HCT116 (cell line): Measurements from ENCODE around the gene GRID2. TPM values are rescaled to one million over a fixed set of nuclear protein-coding genes. Genes with fewer than 3 reads are reported as not detected.

Experiments
- ATAC-seq: fragments of 200-7000 bp; cut with Tn5 transposase; 2 replicates; pipeline ENCODE4 v1.9.1; 2020; ENCODE audit warnings: mild to moderate bottlenecking, moderate library complexity
- BruUV-seq: library from RNA; stranded (reverse); fragments of 400-500 nt; replicated peaks from 2 replicates; lab custom pipeline; 2021; lab: Mats Ljungman, UMichigan
- CTCF ChIA-PET: fragments of 300-600 bp; sonication (Branson Sonifier 250); formaldehyde crosslinking; loops from one replicate; lab custom pipeline; 2021; ENCODE audit warnings: antibody characterized with exemption; lab: Charles Lee
- POLR2A ChIA-PET: fragments of 300-600, 350-600 bp; sonication (Branson Sonifier 250); formaldehyde crosslinking; loops from one replicate; lab custom pipeline; 2021; ENCODE audit warnings: antibody characterized with exemption; lab: Charles Lee
- RAD21 ChIA-PET, 2 experiments: fragments of 300-600 bp; sonication (Branson Sonifier 250); formaldehyde crosslinking; loops; one replicate each; lab custom pipeline; 2023; ENCODE audit warnings: low total read pairs in 2 of 2; ENCODE audit not compliant: uncharacterized antibody in 2 of 2, unreplicated experiment in 2 of 2, low non-redundant PET in 1 of 2; lab: Charles Lee
- DNase-seq: peaks from one replicate; pipeline ENCODE4 v3.0.0-alpha.2; 2010; ENCODE audit warnings: low read depth, low spot score
- H2AFZ ChIP-seq: fragments of 200-600 bp; shearing (Covaris generic), sonication (generic); 2 replicates; pipeline ENCODE4 v1.6.1; 2017; ENCODE audit warnings: low read depth, mixed run types, mixed read lengths, antibody characterized with exemption, low read length; ENCODE audit not compliant: poor library complexity, severe bottlenecking
- H3K27ac ChIP-seq: 2 replicates; pipeline ENCODE4 v1.5.1; 2012; ENCODE audit warnings: low read depth, low read length
- H3K27me3 ChIP-seq: fragments of 200-600 bp; sonication (generic); 2 replicates; pipeline ENCODE4 v1.6.1; 2016; ENCODE audit warnings: mixed run types, low read length, mixed read lengths; ENCODE audit not compliant: insufficient read depth
- H3K36me3 ChIP-seq, 2 experiments: fragments of 200-500 bp in 1 of 2; fragments of 200-600 bp in 1 of 2; sonication (Bioruptor generic) in 1 of 2; sonication (generic) in 1 of 2; 2 replicates each; pipeline versions ENCODE4 v1.5.1 to v1.6.1; 2014 to 2016; ENCODE audit warnings: low read length in 2 of 2, inconsistent platforms in 1 of 2, mixed read lengths in 1 of 2, mixed run types in 1 of 2; ENCODE audit not compliant: insufficient read depth in 2 of 2, control insufficient read depth in 1 of 2
- H3K4me1 ChIP-seq, 2 experiments: fragments of 200-600 bp in 1 of 2; sonication (generic) in 1 of 2; 2 replicates each; pipeline versions ENCODE4 v1.5.1 to v1.6.1; 2012 to 2017; ENCODE audit warnings: low read length in 2 of 2, inconsistent platforms in 1 of 2, mild to moderate bottlenecking in 1 of 2, mixed read lengths in 1 of 2, mixed run types in 1 of 2, moderate library complexity in 1 of 2; ENCODE audit not compliant: insufficient read depth in 2 of 2, control insufficient read depth in 1 of 2
- H3K4me2 ChIP-seq: fragments of 200-600 bp; sonication (generic); 2 replicates; pipeline ENCODE4 v1.6.1; 2017; ENCODE audit warnings: mixed run types, low read length, mixed read lengths
- H3K4me3 ChIP-seq, 2 experiments: fragments of 200-600 bp in 1 of 2; sonication (generic) in 1 of 2; replicated peaks in 1 of 2; 2 replicates each; pipeline ENCODE4 v1.5.1; 2011 to 2016; ENCODE audit warnings: low read length in 2 of 2, control low read depth in 1 of 2, low read depth in 1 of 2, mild to moderate bottlenecking in 1 of 2, mixed read lengths in 1 of 2, mixed run types in 1 of 2
- H3K79me2 ChIP-seq: fragments of 200-600 bp; sonication (generic); 2 replicates; pipeline ENCODE4 v1.6.1; 2017; ENCODE audit warnings: mild to moderate bottlenecking, mixed run types, low read length, moderate library complexity, mixed read lengths; ENCODE audit not compliant: insufficient read depth
- H3K9ac ChIP-seq: fragments of 200-600 bp; sonication (generic); 2 replicates; pipeline ENCODE4 v1.6.1; 2016; ENCODE audit warnings: low read length, mixed read lengths
- H3K9me2 ChIP-seq: fragments of 200-600 bp; sonication (generic), shearing (Covaris generic); 2 replicates; pipeline ENCODE4 v1.6.1; 2017; ENCODE audit warnings: mixed run types, mild to moderate bottlenecking, moderate library complexity; ENCODE audit not compliant: insufficient read depth
- H3K9me3 ChIP-seq, 2 experiments: fragments of 200-500 bp in 1 of 2; fragments of 200-600 bp in 1 of 2; sonication (Bioruptor generic) in 1 of 2; sonication (generic) in 1 of 2; 2 replicates each; pipeline ENCODE4 v1.6.1; 2014 to 2017; ENCODE audit warnings: low read length in 2 of 2, mixed read lengths in 2 of 2, inconsistent platforms in 1 of 2, low read depth in 1 of 2, mild to moderate bottlenecking in 1 of 2, mixed run types in 1 of 2, moderate library complexity in 1 of 2; ENCODE audit not compliant: control insufficient read depth in 1 of 2, insufficient read depth in 1 of 2
- H4K20me1 ChIP-seq: fragments of 200-600 bp; sonication (generic), shearing (Covaris generic); 2 replicates; pipeline ENCODE4 v1.6.1; 2017; ENCODE audit warnings: mixed run types, mild to moderate bottlenecking, moderate library complexity; ENCODE audit not compliant: insufficient read depth
- CBX3 ChIP-seq: IDR thresholded peaks from 2 replicates; pipeline ENCODE4 v1.6.1; 2012; ENCODE audit warnings: low read depth
- EGR1 ChIP-seq: IDR thresholded peaks from 2 replicates; pipeline ENCODE4 v1.6.1; 2012; ENCODE audit warnings: low read depth
- ELF1 ChIP-seq: IDR thresholded peaks from 2 replicates; pipeline ENCODE4 v1.6.1; 2012; ENCODE audit warnings: low read depth, borderline replicate concordance
- EZH2 ChIP-seq: fragments of 200-600 bp; sonication (generic); IDR thresholded peaks from 2 replicates; pipeline ENCODE4 v1.6.1; 2017; ENCODE audit warnings: antibody characterized with exemption, mixed run types
- EZH2phosphoT487 ChIP-seq: fragments of 200-600 bp; IDR thresholded peaks from 2 replicates; pipeline ENCODE4 v1.6.1; 2018; ENCODE audit warnings: antibody characterized with exemption, borderline replicate concordance
- FOSL1 ChIP-seq: IDR thresholded peaks from 2 replicates; pipeline ENCODE4 v1.6.1; 2012; ENCODE audit warnings: low read depth
- JUND ChIP-seq: IDR thresholded peaks from 2 replicates; pipeline ENCODE4 v1.6.1; 2012
- MAX ChIP-seq: IDR thresholded peaks from 2 replicates; pipeline ENCODE4 v1.6.1; 2012
- POLR2A ChIP-seq: IDR thresholded peaks from 2 replicates; pipeline ENCODE4 v1.7.0; 2011; ENCODE audit warnings: borderline replicate concordance; ENCODE audit not compliant: insufficient read depth, insufficient read length; ENCODE audit errors: extremely low read depth
- POLR2AphosphoS5 ChIP-seq: IDR thresholded peaks from 2 replicates; pipeline ENCODE4 v1.6.1; 2011; ENCODE audit warnings: mild to moderate bottlenecking, low read depth, low read length, moderate library complexity
- RAD21 ChIP-seq: IDR thresholded peaks from 2 replicates; pipeline ENCODE4 v1.6.1; 2012; ENCODE audit warnings: low read depth, mild to moderate bottlenecking
- REST ChIP-seq: IDR thresholded peaks from 2 replicates; pipeline ENCODE4 v1.6.1; 2012; ENCODE audit warnings: low read depth
- SIN3A ChIP-seq: IDR thresholded peaks from 2 replicates; pipeline ENCODE4 v1.6.1; 2012; ENCODE audit warnings: low read depth
- TCF7L2 ChIP-seq: IDR thresholded peaks from 2 replicates; pipeline ENCODE4 v1.7.0; 2011; ENCODE audit warnings: borderline replicate concordance, inconsistent platforms; ENCODE audit not compliant: insufficient read depth, insufficient read length; ENCODE audit errors: extremely low read depth
- YY1 ChIP-seq: IDR thresholded peaks from 2 replicates; pipeline ENCODE4 v1.6.1; 2011; ENCODE audit warnings: low read length, low read depth, moderate library complexity, mild to moderate bottlenecking; ENCODE audit not compliant: insufficient replicate concordance; ENCODE audit errors: extremely low read depth
- ZFX ChIP-seq: fragments of 450-650 bp; IDR thresholded peaks from 2 replicates; pipeline ENCODE4 v1.6.1; 2017
- ZNF274 ChIP-seq: fragments of 200-500 bp; sonication (Bioruptor generic); IDR thresholded peaks from 2 replicates; pipeline ENCODE4 v1.6.1; 2014; ENCODE audit warnings: mild to moderate bottlenecking, low read depth, low read length, inconsistent platforms
- intact Hi-C: fragments of 100-400 bp; cut with micrococcal nuclease; formaldehyde crosslinking; loops from 2 replicates; pipeline ENCODE4 v1.10.0; 2022
- total RNA-seq: library from RNA; stranded (reverse); gene quantifications from one replicate; pipeline ENCODE4 v1.2.1, GENCODE V29; 2021; ENCODE audit not compliant: unreplicated experiment
- TF ChIP-seq, protein P1 (sequence below), 3 experiments: fragments of 200-600 bp in 1 of 3; sonication (generic) in 1 of 3; IDR thresholded peaks in 2 of 3; conservative IDR thresholded peaks in 1 of 3; 2 replicates each; pipeline ENCODE4 v1.5.1; 2012 to 2017; ENCODE audit warnings: low read depth in 2 of 3, low read length in 2 of 3, antibody characterized with exemption in 1 of 3, borderline replicate concordance in 1 of 3, control low read depth in 1 of 3, mild to moderate bottlenecking in 1 of 3, mixed read lengths in 1 of 3, mixed run types in 1 of 3, moderate library complexity in 1 of 3; ENCODE audit not compliant: insufficient read depth in 1 of 3
- TF ChIP-seq, protein P2 (sequence below): IDR thresholded peaks from 2 replicates; pipeline ENCODE4 v1.6.1; 2011; ENCODE audit warnings: mild to moderate bottlenecking, low read length, moderate library complexity; ENCODE audit not compliant: insufficient replicate concordance; ENCODE audit errors: extremely low read depth

The GRID2 gene
- total RNA-seq, 1 experiment from 2014 or later: not detected

GRCh38 chr4:93461541-93461940 is 1157.8 kb downstream of the GRID2 start:
- no peak overlapping the region for H3K4me2 ChIP-seq
- CTCF ChIA-PET: no interaction called here
- TF ChIP-seq REST (no peak), ZNF274 (no peak), TCF7L2 (no peak), POLR2AphosphoS5 (no peak), ELF1 (no peak), RAD21 (no peak), EGR1 (no peak), EZH2phosphoT487 (no peak), MAX (no peak), POLR2A (no peak), FOSL1 (no peak), YY1 (no peak), EZH2 (no peak), JUND (no peak), ZFX (no peak), SIN3A (no peak), CBX3 (no peak)
- TF ChIP-seq, protein P1, sequence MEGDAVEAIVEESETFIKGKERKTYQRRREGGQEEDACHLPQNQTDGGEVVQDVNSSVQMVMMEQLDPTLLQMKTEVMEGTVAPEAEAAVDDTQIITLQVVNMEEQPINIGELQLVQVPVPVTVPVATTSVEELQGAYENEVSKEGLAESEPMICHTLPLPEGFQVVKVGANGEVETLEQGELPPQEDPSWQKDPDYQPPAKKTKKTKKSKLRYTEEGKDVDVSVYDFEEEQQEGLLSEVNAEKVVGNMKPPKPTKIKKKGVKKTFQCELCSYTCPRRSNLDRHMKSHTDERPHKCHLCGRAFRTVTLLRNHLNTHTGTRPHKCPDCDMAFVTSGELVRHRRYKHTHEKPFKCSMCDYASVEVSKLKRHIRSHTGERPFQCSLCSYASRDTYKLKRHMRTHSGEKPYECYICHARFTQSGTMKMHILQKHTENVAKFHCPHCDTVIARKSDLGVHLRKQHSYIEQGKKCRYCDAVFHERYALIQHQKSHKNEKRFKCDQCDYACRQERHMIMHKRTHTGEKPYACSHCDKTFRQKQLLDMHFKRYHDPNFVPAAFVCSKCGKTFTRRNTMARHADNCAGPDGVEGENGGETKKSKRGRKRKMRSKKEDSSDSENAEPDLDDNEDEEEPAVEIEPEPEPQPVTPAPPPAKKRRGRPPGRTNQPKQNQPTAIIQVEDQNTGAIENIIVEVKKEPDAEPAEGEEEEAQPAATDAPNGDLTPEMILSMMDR (IDR thresholded peaks at IDR 0.05 in 2 of 3, conservative IDR thresholded peaks at IDR 0.05 in 1 of 3; ENCODE audit: borderline replicate concordance in 1 of 3, insufficient read depth in 1 of 3, low read depth in 2 of 3, low read length in 2 of 3): no peak
- TF ChIP-seq, protein P2, sequence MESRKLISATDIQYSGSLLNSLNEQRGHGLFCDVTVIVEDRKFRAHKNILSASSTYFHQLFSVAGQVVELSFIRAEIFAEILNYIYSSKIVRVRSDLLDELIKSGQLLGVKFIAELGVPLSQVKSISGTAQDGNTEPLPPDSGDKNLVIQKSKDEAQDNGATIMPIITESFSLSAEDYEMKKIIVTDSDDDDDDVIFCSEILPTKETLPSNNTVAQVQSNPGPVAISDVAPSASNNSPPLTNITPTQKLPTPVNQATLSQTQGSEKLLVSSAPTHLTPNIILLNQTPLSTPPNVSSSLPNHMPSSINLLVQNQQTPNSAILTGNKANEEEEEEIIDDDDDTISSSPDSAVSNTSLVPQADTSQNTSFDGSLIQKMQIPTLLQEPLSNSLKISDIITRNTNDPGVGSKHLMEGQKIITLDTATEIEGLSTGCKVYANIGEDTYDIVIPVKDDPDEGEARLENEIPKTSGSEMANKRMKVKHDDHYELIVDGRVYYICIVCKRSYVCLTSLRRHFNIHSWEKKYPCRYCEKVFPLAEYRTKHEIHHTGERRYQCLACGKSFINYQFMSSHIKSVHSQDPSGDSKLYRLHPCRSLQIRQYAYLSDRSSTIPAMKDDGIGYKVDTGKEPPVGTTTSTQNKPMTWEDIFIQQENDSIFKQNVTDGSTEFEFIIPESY: no peak
- TF ChIP-seq, all 23 proteins: peak for 0
- Histone ChIP-seq H4K20me1 (no peaks in the 10 kb centered on the region), H3K9me2 (no peaks in the 10 kb centered on the region), H3K9me3 (no peaks in the 10 kb centered on the region), H3K27ac (no peak overlapping the region), H3K4me3 (no peak overlapping the region), H2AFZ (no peak overlapping the region), H3K4me1 (no peaks in the 10 kb centered on the region), H3K27me3 (no peaks in the 10 kb centered on the region), H3K36me3 (no peaks in the 10 kb centered on the region), H3K79me2 (no peaks in the 10 kb centered on the region), H3K9ac (no peak overlapping the region)
- ChIA-PET POLR2A (no interaction called here), RAD21 (no interaction called here)
- no peak for ATAC-seq
- intact Hi-C loops: no loop called here
- no peak for DNase-seq
- BruUV-seq: no TSS peak
